Ascending aorta (tissue), 2 donors: ENCODE data around the gene TLE5. TPM values are rescaled to one million over a fixed set of nuclear protein-coding genes. Genes with fewer than 3 reads are reported as not detected.

Experiments used
- DNase-seq, 2 donors: peaks; one replicate each; pipeline ENCODE4 v3.0.0-alpha.2; 2019; ENCODE audit warnings: low spot score in 2 of 2
- H3K27ac ChIP-seq, 2 donors: fragments of 200-600 bp; sonication (generic); one replicate each; pipeline ENCODE4 v1.5.1; 2016 to 2017; ENCODE audit warnings: mild to moderate bottlenecking in 1 of 2
- H3K27me3 ChIP-seq: fragments of 200-600 bp; sonication (generic); one replicate; pipeline ENCODE4 v1.5.1; 2017
- H3K36me3 ChIP-seq, 2 donors: fragments of 200-600 bp; sonication (generic); one replicate each; pipeline ENCODE4 v1.5.1; 2016
- H3K4me1 ChIP-seq, 2 donors: fragments of 200-600 bp; sonication (generic); one replicate each; pipeline ENCODE4 v1.5.1; 2016 to 2017; ENCODE audit warnings: mild to moderate bottlenecking in 1 of 2
- H3K4me3 ChIP-seq, 2 donors: fragments of 200-600 bp; sonication (generic); one replicate each; pipeline ENCODE4 v1.5.1; 2016 to 2017; ENCODE audit warnings: mild to moderate bottlenecking in 1 of 2
- H3K9me3 ChIP-seq, 2 donors: fragments of 200-600 bp; sonication (generic); one replicate each; pipeline ENCODE4 v1.5.1; 2016
- CTCF ChIP-seq, 3 experiments: fragments of 200-600 bp in 2 of 3; fragments of 450-650 bp in 1 of 3; sonication (generic) in 2 of 3; IDR thresholded peaks; one replicate each; pipeline ENCODE4 v1.5.1; 2016 to 2019; ENCODE audit warnings: antibody characterized with exemption in 3 of 3, mild to moderate bottlenecking in 1 of 3, moderate library complexity in 1 of 3
- intact Hi-C: fragments of 100-400 bp; cut with DNase I; formaldehyde crosslinking; loops from one replicate; pipeline ENCODE4 v1.15.1; 2023
- total RNA-seq: library from RNA; depleted of rRNA; stranded (reverse); fragments of >200 nt; gene quantifications from one replicate; pipeline ENCODE4 v1.1.0, GENCODE V29; 2016

Gene TLE5
- total RNA-seq, 1 donor from 2014 or later, result 559 TPM

GRCh38 chr19:3056417-3057088 is 5.7 kb downstream of the TLE5 start:
- Histone ChIP-seq H3K27ac (peak overlapping the region; percentile 70 to 75), H3K9me3 (no peaks in the 10 kb centered on the region), H3K36me3 (peaks cover 37 to 62% of the 10 kb centered on the region in 2 donors), H3K4me1 (peaks cover 9 to 14% of the 10 kb centered on the region in 2 donors), H3K4me3 (no peak overlapping the region), H3K27me3 (no peaks in the 10 kb centered on the region)
- intact Hi-C loops, result loop anchor here (1.0 to 2.0 kb wide), 2 partner anchors 21 to 80 kb away; partner anchors contain the start of gene TLE6
- DNase-seq, result no peak
- TF ChIP-seq CTCF (IDR thresholded peaks at IDR 0.05), result no peak

GRCh38 chr19:3055741-3056416 is 6.4 kb downstream of the TLE5 start:
- no peak for TF ChIP-seq CTCF (IDR thresholded peaks at IDR 0.05)
- intact Hi-C loops, result loop anchor here (2.0 kb wide), 1 partner anchor 79 kb away; the partner anchor contains the start of gene TLE6
- H3K4me1 ChIP-seq, result peaks cover 7 to 14% of the 10 kb centered on the region in 2 donors
- peak overlapping the region in 1 of 2 donors; percentile 70 for H3K27ac ChIP-seq
- no peaks in the 10 kb centered on the region for H3K27me3 ChIP-seq
- peaks cover 37 to 62% of the 10 kb centered on the region in 2 donors for H3K36me3 ChIP-seq
- H3K4me3 ChIP-seq, result no peak overlapping the region
- DNase-seq, result no peak
- no peaks in the 10 kb centered on the region for H3K9me3 ChIP-seq

GRCh38 chr19:3054972-3055740 is 7.1 kb downstream of the TLE5 start:
- no peaks in the 10 kb centered on the region for H3K27me3 ChIP-seq
- H3K4me1 ChIP-seq, result peaks cover 3 to 11% of the 10 kb centered on the region in 2 donors
- no peak overlapping the region for H3K4me3 ChIP-seq
- no peak for DNase-seq
- H3K36me3 ChIP-seq, result peaks cover 37 to 62% of the 10 kb centered on the region in 2 donors
- no peak overlapping the region for H3K27ac ChIP-seq
- TF ChIP-seq CTCF (IDR thresholded peaks at IDR 0.05), result no peak
- H3K9me3 ChIP-seq, result no peaks in the 10 kb centered on the region
- intact Hi-C loops, result no loop called here

- intact Hi-C loops, result no loop called here
- no peak for TF ChIP-seq CTCF (IDR thresholded peaks at IDR 0.05)
- Histone ChIP-seq H3K27me3 (no peaks in the 10 kb centered on the region), H3K36me3 (peaks cover 31 to 56% of the 10 kb centered on the region in 2 donors), H3K9me3 (no peaks in the 10 kb centered on the region), H3K4me1 (peaks cover 3 to 11% of the 10 kb centered on the region in 2 donors), H3K27ac (no peak overlapping the region), H3K4me3 (no peak overlapping the region)
- no peak for DNase-seq
Observed at GRCh38 chr19:3054265-3054971, 7.9 kb downstream of the TLE5 start.

GRCh38 chr19:3053780-3054179 is 8.5 kb downstream of the TLE5 start:
- no peak for DNase-seq
- no peaks in the 10 kb centered on the region for H3K9me3 ChIP-seq
- H3K27ac ChIP-seq, result no peak overlapping the region
- no peaks in the 10 kb centered on the region for H3K27me3 ChIP-seq
- peaks cover 3 to 11% of the 10 kb centered on the region in 2 donors for H3K4me1 ChIP-seq
- H3K4me3 ChIP-seq, result no peak overlapping the region
- H3K36me3 ChIP-seq, result peaks cover 29 to 49% of the 10 kb centered on the region in 2 donors
- no peak for TF ChIP-seq CTCF (IDR thresholded peaks at IDR 0.05)
- intact Hi-C loops, result no loop called here
